Spleen (tissue), 11 donors: ENCODE measurements around the gene IL26. TPM values are rescaled to one million over a fixed set of nuclear protein-coding genes. Genes with fewer than 3 reads are reported as not detected.

ENCODE experiments used
- DNase-seq: peaks from one replicate; pipeline ENCODE4 v3.0.0-alpha.2; 2020
- H3K27ac ChIP-seq, 8 donors: fragments of 200-600 bp; sonication (generic) in 7 of 8; 1 replicate in 4 of 8; 2 replicates in 4 of 8; pipeline versions ENCODE4 v1.5.0 to v1.8.0; 2016 to 2021; ENCODE audit warnings: inconsistent platforms in 4 of 8, mild to moderate bottlenecking in 4 of 8, moderate library complexity in 1 of 8
- H3K27me3 ChIP-seq, 7 donors: fragments of 200-600 bp; sonication (generic) in 6 of 7; replicated peaks in 1 of 7; 1 replicate in 4 of 7; 2 replicates in 3 of 7; pipeline versions ENCODE4 v1.5.0 to v1.8.0; 2016 to 2021; ENCODE audit warnings: inconsistent platforms in 3 of 7, mild to moderate bottlenecking in 1 of 7
- H3K36me3 ChIP-seq, 6 donors: fragments of 200-600 bp; sonication (generic) in 5 of 6; 1 replicate in 4 of 6; 2 replicates in 2 of 6; pipeline versions ENCODE4 v1.5.0 to v1.8.0; 2016 to 2021; ENCODE audit warnings: inconsistent platforms in 2 of 6
- H3K4me1 ChIP-seq, 6 donors: fragments of 200-600 bp; sonication (generic) in 5 of 6; 1 replicate in 3 of 6; 2 replicates in 3 of 6; pipeline versions ENCODE4 v1.5.0 to v1.8.0; 2016 to 2021; ENCODE audit warnings: inconsistent platforms in 3 of 6
- H3K4me3 ChIP-seq, 8 donors: fragments of 200-600 bp; sonication (generic) in 7 of 8; 1 replicate in 4 of 8; 2 replicates in 4 of 8; pipeline versions ENCODE4 v1.5.0 to v1.8.0; 2016 to 2021; ENCODE audit warnings: inconsistent platforms in 4 of 8, mild to moderate bottlenecking in 4 of 8, moderate library complexity in 2 of 8
- H3K9me3 ChIP-seq, 8 donors: fragments of 200-600 bp; sonication (generic) in 7 of 8; 1 replicate in 4 of 8; 2 replicates in 4 of 8; pipeline versions ENCODE4 v1.5.0 to v1.8.0; 2016 to 2021; ENCODE audit warnings: inconsistent platforms in 4 of 8
- POLR2A ChIP-seq, 3 donors: fragments of 450-650 bp; IDR thresholded peaks; one replicate each; pipeline ENCODE4 v1.5.1; 2017; ENCODE audit warnings: antibody characterized with exemption in 3 of 3, mild to moderate bottlenecking in 1 of 3
- POLR2AphosphoS5 ChIP-seq, 3 donors: sonication (generic); formaldehyde crosslinking; IDR thresholded peaks; one replicate each; pipeline ENCODE4 v1.5.1; 2017; ENCODE audit warnings: antibody characterized with exemption in 3 of 3
- WGBS, 5 donors: extraction: QIAGEN DNeasy Blood & Tissue Kit in 3 of 5; methylation state at CpG; one replicate each; pipeline versions ENCODE4 v1.1.5 to v1.1.7; 2013 to 2018; 5-methylcytosine and 5-hydroxymethylcytosine counted together
- intact Hi-C: fragments of 100-400 bp; cut with DNase I; formaldehyde crosslinking; loops from one replicate; pipeline ENCODE4 v1.15.0; 2023; ENCODE audit warnings: low total_unique reads
- polyA plus RNA-seq, 3 donors: library from polyadenylated mRNA; stranded (reverse); fragments of 200-250 nt; gene quantifications; one replicate each; pipeline ENCODE4 v1.2.1, GENCODE V29; 2013
- total RNA-seq, 7 donors: library from RNA; depleted of rRNA in 3 of 7; stranded (reverse); fragments of >200 nt in 3 of 7; fragmentation: NEBNext Ultra II Directional in 4 of 7; extraction: Animal tissue kit (Norgen Biotek cat#: 25700) in 4 of 7; gene quantifications; one replicate each; pipeline versions ENCODE4 v1.1.0 to v1.2.1, GENCODE V29; 2016 to 2021
- TF ChIP-seq, protein P1 (sequence below), 11 experiments: fragments of 200-600 bp in 7 of 11; fragments of 450-650 bp in 4 of 11; sonication (generic) in 4 of 11; IDR thresholded peaks in 8 of 11; conservative IDR thresholded peaks in 3 of 11; 1 replicate in 7 of 11; 2 replicates in 4 of 11; pipeline versions ENCODE4 v1.4.0 to v1.8.0; 2016 to 2021; ENCODE audit warnings: antibody characterized with exemption in 11 of 11, inconsistent platforms in 4 of 11, mild to moderate bottlenecking in 1 of 11
- donor health status: healthy with polysubstance abuse.
- donor health status: DM: no; HTN: no; CAD: no; lungs with moderate emphysema.
- donor health status: DM: no; HTN: no; CAD: no.
- donor health status: Bipolar disorder and iron deficiency.
- donor health status: healthy.
- donor health status: DM: no; HTN: no; CAD: no.
- donor health status: DM: yes; HTN: yes; CAD: no.

Gene IL26
- total and polyA plus RNA-seq, 10 donors = 0.27 TPM; not detected in 9

DNA sequence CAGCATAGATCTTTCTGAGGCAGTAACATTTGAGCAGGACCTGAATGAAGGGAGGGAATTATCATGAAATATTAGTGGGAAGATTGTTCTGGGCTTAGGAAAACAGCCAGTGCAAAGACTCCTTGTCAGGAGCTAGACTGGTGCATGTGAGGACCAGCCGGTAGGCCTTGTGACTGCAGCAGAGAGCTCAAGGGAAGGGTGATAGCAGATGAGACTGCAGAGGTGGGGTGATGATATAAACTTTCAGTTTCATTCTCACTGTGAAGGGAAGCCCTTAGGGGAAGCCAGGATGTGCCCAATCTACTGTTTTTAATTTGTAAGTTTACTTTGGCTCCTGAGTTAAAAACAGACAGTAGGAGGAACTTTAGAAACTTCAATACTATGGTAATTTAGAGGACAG lies 15.4 kb upstream of the IL26 start:
- intact Hi-C loops = no loop called here
- Histone ChIP-seq H3K4me1 (peaks cover 0 to 36% (median 27%) of the 10 kb centered on the region in 6 donors), H3K36me3 (no peaks in the 10 kb centered on the region), H3K4me3 (peak overlapping the region in 1 of 8 donors; percentile 6), H3K9me3 (no peaks in the 10 kb centered on the region), H3K27ac (peak overlapping the region in 7 of 8 donors; percentile 39 to 81 (median 65)), H3K27me3 (no peaks in the 10 kb centered on the region)
- WGBS, 5 donors = 0 to 22% (median 7%) methylated on average over 1 of the region's 1 CpG
- TF ChIP-seq, protein P1, sequence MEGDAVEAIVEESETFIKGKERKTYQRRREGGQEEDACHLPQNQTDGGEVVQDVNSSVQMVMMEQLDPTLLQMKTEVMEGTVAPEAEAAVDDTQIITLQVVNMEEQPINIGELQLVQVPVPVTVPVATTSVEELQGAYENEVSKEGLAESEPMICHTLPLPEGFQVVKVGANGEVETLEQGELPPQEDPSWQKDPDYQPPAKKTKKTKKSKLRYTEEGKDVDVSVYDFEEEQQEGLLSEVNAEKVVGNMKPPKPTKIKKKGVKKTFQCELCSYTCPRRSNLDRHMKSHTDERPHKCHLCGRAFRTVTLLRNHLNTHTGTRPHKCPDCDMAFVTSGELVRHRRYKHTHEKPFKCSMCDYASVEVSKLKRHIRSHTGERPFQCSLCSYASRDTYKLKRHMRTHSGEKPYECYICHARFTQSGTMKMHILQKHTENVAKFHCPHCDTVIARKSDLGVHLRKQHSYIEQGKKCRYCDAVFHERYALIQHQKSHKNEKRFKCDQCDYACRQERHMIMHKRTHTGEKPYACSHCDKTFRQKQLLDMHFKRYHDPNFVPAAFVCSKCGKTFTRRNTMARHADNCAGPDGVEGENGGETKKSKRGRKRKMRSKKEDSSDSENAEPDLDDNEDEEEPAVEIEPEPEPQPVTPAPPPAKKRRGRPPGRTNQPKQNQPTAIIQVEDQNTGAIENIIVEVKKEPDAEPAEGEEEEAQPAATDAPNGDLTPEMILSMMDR (IDR thresholded peaks at IDR 0.05 in 8 of 11, conservative IDR thresholded peaks at IDR 0.05 in 3 of 11) = peak in 1 of 11 experiments; percentile 12
- TF ChIP-seq POLR2AphosphoS5 (IDR thresholded peaks at IDR 0.05) = no peak
- no peak for TF ChIP-seq POLR2A (IDR thresholded peaks at IDR 0.05)
- DNase-seq = peak; percentile 80

GRCh38 chr12:68240079-68240478 lies 14.5 kb upstream of the IL26 start:
- TF ChIP-seq, protein P1 (IDR thresholded peaks at IDR 0.05 in 8 of 11, conservative IDR thresholded peaks at IDR 0.05 in 3 of 11) = no peak
- no peak for TF ChIP-seq POLR2AphosphoS5 (IDR thresholded peaks at IDR 0.05)
- no peak for TF ChIP-seq POLR2A (IDR thresholded peaks at IDR 0.05)
- H3K27me3 ChIP-seq = no peaks in the 10 kb centered on the region
- no peaks in the 10 kb centered on the region for H3K9me3 ChIP-seq
- H3K4me3 ChIP-seq = no peak overlapping the region
- DNase-seq = no peak
- H3K4me1 ChIP-seq = peaks cover 0 to 37% (median 28%) of the 10 kb centered on the region in 6 donors
- peak overlapping the region in 4 of 8 donors; percentile 65 to 81 (median 73) for H3K27ac ChIP-seq
- intact Hi-C loops = no loop called here
- no peaks in the 10 kb centered on the region for H3K36me3 ChIP-seq
- WGBS, 5 donors = 67 to 94% (median 89%) methylated on average over 1 of the region's 1 CpG

DNA sequence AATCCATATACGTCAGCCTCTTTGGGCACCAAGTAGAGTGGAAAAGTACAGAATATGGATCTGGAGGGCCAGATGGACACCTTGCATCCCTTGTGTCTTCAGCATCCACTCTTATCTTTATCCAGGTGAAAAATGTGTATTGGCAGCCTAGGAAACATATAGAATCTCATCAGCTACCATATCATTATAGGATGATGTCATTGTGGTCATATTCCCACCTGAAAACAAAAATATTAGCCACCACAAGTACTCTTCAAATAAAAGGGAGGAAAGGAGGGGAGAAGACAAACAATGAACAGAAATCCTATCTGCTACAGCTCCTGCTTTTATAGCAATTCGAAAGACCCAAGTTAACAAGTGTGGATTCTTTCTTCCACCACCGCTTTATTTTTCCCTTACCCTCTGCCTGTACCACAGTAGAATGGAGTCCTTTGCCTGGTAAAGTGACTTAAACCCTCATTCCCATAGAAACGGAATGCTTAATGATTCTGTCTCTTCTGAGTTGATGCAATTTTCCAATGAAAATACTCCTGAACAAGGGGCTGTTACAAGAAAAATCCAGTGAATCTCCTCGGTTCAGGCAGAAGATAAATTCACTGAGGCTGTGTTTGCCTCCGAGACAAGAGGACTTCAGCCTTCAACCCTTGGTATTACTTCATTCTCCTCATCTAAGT lies 13.8 kb upstream of the IL26 start:
- Histone ChIP-seq H3K9me3 (no peaks in the 10 kb centered on the region), H3K4me1 (peaks cover 0 to 37% (median 28%) of the 10 kb centered on the region in 6 donors), H3K4me3 (no peak overlapping the region), H3K36me3 (no peaks in the 10 kb centered on the region), H3K27ac (no peak overlapping the region), H3K27me3 (no peaks in the 10 kb centered on the region)
- TF ChIP-seq, protein P1 (IDR thresholded peaks at IDR 0.05 in 8 of 11, conservative IDR thresholded peaks at IDR 0.05 in 3 of 11) = no peak
- TF ChIP-seq POLR2A (IDR thresholded peaks at IDR 0.05) = no peak
- TF ChIP-seq POLR2AphosphoS5 (IDR thresholded peaks at IDR 0.05) = no peak
- intact Hi-C loops = no loop called here
- WGBS, 5 donors = 93 to 97% (median 96%) methylated on average over 6 of the region's 6 CpGs
- DNase-seq = no peak

GRCh38 chr12:68237619-68238018 lies 12.0 kb upstream of the IL26 start:
- Histone ChIP-seq H3K27me3 (no peaks in the 10 kb centered on the region), H3K27ac (peak overlapping the region in 3 of 8 donors; percentile 69 to 79 (median 71)), H3K4me1 (peaks cover 0 to 37% (median 28%) of the 10 kb centered on the region in 6 donors), H3K4me3 (no peak overlapping the region), H3K36me3 (no peaks in the 10 kb centered on the region), H3K9me3 (no peaks in the 10 kb centered on the region)
- TF ChIP-seq POLR2A (IDR thresholded peaks at IDR 0.05) = no peak
- TF ChIP-seq POLR2AphosphoS5 (IDR thresholded peaks at IDR 0.05) = no peak
- TF ChIP-seq, protein P1 (IDR thresholded peaks at IDR 0.05 in 8 of 11, conservative IDR thresholded peaks at IDR 0.05 in 3 of 11) = no peak
- DNase-seq = no peak
- intact Hi-C loops = no loop called here
- WGBS, 5 donors = 31 to 65% (median 54%) methylated on average over 2 of the region's 2 CpGs
